K562 (cell line): ENCODE measurements around the gene AKIRIN1. TPM values are rescaled to one million over a fixed set of nuclear protein-coding genes. Genes with fewer than 3 reads are reported as not detected.

ENCODE experiments used
- BRCA1 ChIP-seq, 2 experiments: fragments of 450-650 bp in 1 of 2; sonication (generic) in 1 of 2; formaldehyde crosslinking in 1 of 2; IDR thresholded peaks; 2 replicates each; pipeline versions ENCODE4 v1.5.0 to v1.6.1; 2017 to 2020; ENCODE audit warnings: mild to moderate bottlenecking in 1 of 2, missing genetic modification reagents in 1 of 2
- CBX1 ChIP-seq: sonication (generic); IDR thresholded peaks from 2 replicates; pipeline ENCODE4 v1.6.1; 2016; ENCODE audit warnings: antibody characterized with exemption, low read depth, mild to moderate bottlenecking
- COPS2 ChIP-seq: fragments of 450-650 bp; conservative IDR thresholded peaks from 2 replicates; pipeline ENCODE4 v1.6.1; 2016; ENCODE audit warnings: mild to moderate bottlenecking, moderate library complexity
- EGR1 ChIP-seq: fragments of 450-650 bp; conservative IDR thresholded peaks from 2 replicates; pipeline ENCODE4 v1.6.1; 2017; ENCODE audit warnings: mild to moderate bottlenecking
- ERF ChIP-seq: fragments of 450-650 bp; formaldehyde crosslinking; IDR thresholded peaks from 2 replicates; pipeline ENCODE4 v1.4.0; 2020; ENCODE audit warnings: mild to moderate bottlenecking, mixed read lengths
- ETV1 ChIP-seq: fragments of 450-650 bp; conservative IDR thresholded peaks from 2 replicates; pipeline ENCODE4 v1.6.1; 2016; ENCODE audit warnings: missing genetic modification characterization, control low read depth, low read depth, missing compliant biosample characterization
- HDAC3 ChIP-seq: fragments of 450-650 bp; IDR thresholded peaks from 2 replicates; pipeline ENCODE4 v1.6.1; 2018; ENCODE audit warnings: borderline replicate concordance, mild to moderate bottlenecking, moderate library complexity; ENCODE audit not compliant: partially characterized antibody
- HDGF ChIP-seq: fragments of 450-650 bp; IDR thresholded peaks from 2 replicates; pipeline ENCODE4 v1.6.1; 2016
- KDM4B ChIP-seq, 2 experiments: fragments of 450-650 bp in 1 of 2; sonication (generic) in 1 of 2; IDR thresholded peaks; 2 replicates each; pipeline ENCODE4 v1.6.1; 2016 to 2017; ENCODE audit warnings: borderline replicate concordance in 2 of 2, antibody characterized with exemption in 1 of 2, low read depth in 1 of 2, mild to moderate bottlenecking in 1 of 2
- MED1 ChIP-seq: sonication (generic); formaldehyde crosslinking; IDR thresholded peaks from 2 replicates; pipeline ENCODE4 v1.8.1; 2023; ENCODE audit warnings: missing genetic modification reagents, borderline replicate concordance
- MLLT1 ChIP-seq, 2 experiments: fragments of 450-650 bp; IDR thresholded peaks; 2 replicates each; pipeline ENCODE4 v1.6.1; 2016
- PML ChIP-seq: IDR thresholded peaks from 2 replicates; pipeline ENCODE4 v1.6.1; 2012; ENCODE audit warnings: low read length, inconsistent platforms
- RFX1 ChIP-seq: fragments of 450-650 bp; IDR thresholded peaks from 2 replicates; pipeline ENCODE4 v1.6.1; 2016; ENCODE audit warnings: mild to moderate bottlenecking, moderate library complexity
- SRSF3 ChIP-seq: fragments of 200-400 bp; formaldehyde crosslinking; IDR thresholded peaks from 2 replicates; pipeline ENCODE4 v1.6.1; 2016; ENCODE audit warnings: mild to moderate bottlenecking, low read length, moderate library complexity; ENCODE audit not compliant: insufficient read depth
- THAP12 ChIP-seq: fragments of 250-450 bp; sonication (Bioruptor Pico); IDR thresholded peaks from 2 replicates; pipeline ENCODE4 v1.9.0; 2021; ENCODE audit warnings: mild to moderate bottlenecking, inconsistent platforms
- ZFPM2 ChIP-seq: fragments of 250-450 bp; sonication (Bioruptor Pico); IDR thresholded peaks from 2 replicates; pipeline ENCODE4 v1.5.1; 2022; ENCODE audit warnings: mild to moderate bottlenecking
- ZNF444 ChIP-seq: fragments of 250-450 bp; sonication (Bioruptor Pico); IDR thresholded peaks from 2 replicates; pipeline ENCODE4 v1.4.0; 2020; ENCODE audit warnings: mild to moderate bottlenecking, moderate library complexity
- polyA plus RNA-seq, 8 experiments: library from polyadenylated mRNA; depleted of rRNA in 4 of 8; stranded (reverse) in 5 of 8; unstranded in 3 of 8; fragments of >200 nt; fragmentation: Nextera tagmentation in 2 of 8; fragmentation: Illumina TruSeq in 1 of 8; extraction: Ambion mirVana in 2 of 8; extraction: Trizol in 1 of 8; gene quantifications; 2 replicates each; pipeline versions ENCODE4 v1.2.1 to v1.2.3, GENCODE V29; 2011 to 2014; ENCODE audit warnings: inconsistent platforms in 1 of 8, missing spikeins in 1 of 8
- total RNA-seq, 7 experiments: library from RNA; depleted of rRNA in 6 of 7; stranded (reverse); fragments of >200 nt in 6 of 7; fragmentation: Illumina TruSeq in 2 of 7; extraction: Trizol in 2 of 7; gene quantifications; 2 replicates each; pipeline versions ENCODE4 v1.2.1 to v1.2.3, GENCODE V29; 2011 to 2021; ENCODE audit warnings: low replicate concordance in 1 of 7
- TF ChIP-seq, protein P1 (sequence below): sonication (generic); formaldehyde crosslinking; IDR thresholded peaks from 2 replicates; pipeline ENCODE4 v1.8.0; 2022; ENCODE audit warnings: missing genetic modification reagents, mild to moderate bottlenecking, borderline replicate concordance
- TF ChIP-seq, protein P2 (sequence below), 2 experiments: fragments of 250-450 bp in 1 of 2; fragments of 450-650 bp in 1 of 2; sonication (Bioruptor Pico) in 1 of 2; IDR thresholded peaks; 2 replicates each; pipeline versions ENCODE4 v1.6.1 to v1.8.0; 2016 to 2021; ENCODE audit warnings: mild to moderate bottlenecking in 2 of 2, moderate library complexity in 2 of 2, missing compliant biosample characterization in 1 of 2, missing genetic modification characterization in 1 of 2

The AKIRIN1 gene
- total and polyA plus RNA-seq, 9 of the 15 experiments (the other 6 are each of a cell fraction or from before 2014, with no cell fraction given), result 11.5 to 139 (median 83.4) TPM

- TF ChIP-seq MLLT1 (IDR thresholded peaks at IDR 0.05) (peak in 1 of 2 experiments; percentile 29; a peak in 1 of 4 replicates), SRSF3 (no peak), ZNF444 (CRISPR knock-in tag) (peak; percentile 74; the same call in 1 of the 2 replicates), COPS2 (no peak), HDAC3 (peak; percentile 29), ETV1 (tag) (peak; percentile 100), MED1 (CRISPR knock-in tag) (no peak), EGR1 (peak; percentile 56), HDGF (no peak), THAP12 (CRISPR knock-in tag) (peak; percentile 96), RFX1 (peak; percentile 84), ZFPM2 (CRISPR knock-in tag) (0 out of 2 replicates have a peak, but pooled peaks have one; percentile 54), ERF (CRISPR knock-in tag) (peak; percentile 90), BRCA1 (IDR thresholded peaks at IDR 0.05) (no peak), BRCA1 (CRISPR knock-in tag; IDR thresholded peaks at IDR 0.05) (no peak), PML (peak; percentile 68; the same call in 1 of the 2 replicates), KDM4B (IDR thresholded peaks at IDR 0.05; ENCODE audit: borderline replicate concordance in 2 of 2, low read depth in 1 of 2) (peak in 1 of 2 experiments; percentile 84; a peak in 1 of 4 replicates), CBX1 (0 out of 2 replicates have a peak, but pooled peaks have one; percentile 42)
- TF ChIP-seq, protein P1, sequence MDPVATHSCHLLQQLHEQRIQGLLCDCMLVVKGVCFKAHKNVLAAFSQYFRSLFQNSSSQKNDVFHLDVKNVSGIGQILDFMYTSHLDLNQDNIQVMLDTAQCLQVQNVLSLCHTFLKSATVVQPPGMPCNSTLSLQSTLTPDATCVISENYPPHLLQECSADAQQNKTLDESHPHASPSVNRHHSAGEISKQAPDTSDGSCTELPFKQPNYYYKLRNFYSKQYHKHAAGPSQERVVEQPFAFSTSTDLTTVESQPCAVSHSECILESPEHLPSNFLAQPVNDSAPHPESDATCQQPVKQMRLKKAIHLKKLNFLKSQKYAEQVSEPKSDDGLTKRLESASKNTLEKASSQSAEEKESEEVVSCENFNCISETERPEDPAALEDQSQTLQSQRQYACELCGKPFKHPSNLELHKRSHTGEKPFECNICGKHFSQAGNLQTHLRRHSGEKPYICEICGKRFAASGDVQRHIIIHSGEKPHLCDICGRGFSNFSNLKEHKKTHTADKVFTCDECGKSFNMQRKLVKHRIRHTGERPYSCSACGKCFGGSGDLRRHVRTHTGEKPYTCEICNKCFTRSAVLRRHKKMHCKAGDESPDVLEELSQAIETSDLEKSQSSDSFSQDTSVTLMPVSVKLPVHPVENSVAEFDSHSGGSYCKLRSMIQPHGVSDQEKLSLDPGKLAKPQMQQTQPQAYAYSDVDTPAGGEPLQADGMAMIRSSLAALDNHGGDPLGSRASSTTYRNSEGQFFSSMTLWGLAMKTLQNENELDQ (CRISPR knock-in tag), result no peak
- TF ChIP-seq, protein P2, sequence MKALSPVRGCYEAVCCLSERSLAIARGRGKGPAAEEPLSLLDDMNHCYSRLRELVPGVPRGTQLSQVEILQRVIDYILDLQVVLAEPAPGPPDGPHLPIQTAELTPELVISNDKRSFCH (CRISPR knock-in tag; IDR thresholded peaks at IDR 0.05), result no peak
- TF ChIP-seq, protein P2 (tag; IDR thresholded peaks at IDR 0.05), result peak; percentile 9; the same call in 1 of the 2 replicates
These were observed at the start of gene AKIRIN1 (continued) for GRCh38 chr1:38990738-38991637.
